Mucosa of rectum (tissue), 2 donors: Measurements from ENCODE around the gene CIAO3.

Source experiments
- H3K27ac ChIP-seq, 2 donors: one replicate each; pipeline ENCODE4 v1.7.0; 2013; ENCODE audit warnings: inconsistent platforms in 2 of 2, low read depth in 2 of 2, low read length in 2 of 2
- H3K27me3 ChIP-seq, 2 donors: one replicate each; pipeline ENCODE4 v1.7.0; 2013; ENCODE audit warnings: low read length in 2 of 2; ENCODE audit not compliant: control insufficient read depth in 2 of 2, insufficient read depth in 2 of 2
- H3K36me3 ChIP-seq, 2 donors: one replicate each; pipeline ENCODE4 v1.7.0; 2013; ENCODE audit warnings: low read length in 2 of 2; ENCODE audit not compliant: control insufficient read depth in 2 of 2, insufficient read depth in 2 of 2
- H3K4me1 ChIP-seq, 2 donors: one replicate each; pipeline ENCODE4 v1.7.0; 2013; ENCODE audit warnings: low read length in 2 of 2, mild to moderate bottlenecking in 1 of 2; ENCODE audit not compliant: control insufficient read depth in 2 of 2, insufficient read depth in 2 of 2
- H3K4me3 ChIP-seq, 2 donors: one replicate each; pipeline ENCODE4 v1.7.0; 2013; ENCODE audit warnings: low read length in 2 of 2
- H3K9ac ChIP-seq, 2 donors: one replicate each; pipeline ENCODE4 v1.7.0; 2013; ENCODE audit warnings: low read length in 2 of 2, low read depth in 1 of 2, mild to moderate bottlenecking in 1 of 2
- H3K9me3 ChIP-seq, 2 donors: one replicate each; pipeline ENCODE4 v1.7.0; 2013; ENCODE audit warnings: low read length in 2 of 2; ENCODE audit not compliant: control insufficient read depth in 2 of 2
- donor health status: healthy.
- donor health status: Normal muscosa, but diverticular disease.

Gene CIAO3

DNA sequence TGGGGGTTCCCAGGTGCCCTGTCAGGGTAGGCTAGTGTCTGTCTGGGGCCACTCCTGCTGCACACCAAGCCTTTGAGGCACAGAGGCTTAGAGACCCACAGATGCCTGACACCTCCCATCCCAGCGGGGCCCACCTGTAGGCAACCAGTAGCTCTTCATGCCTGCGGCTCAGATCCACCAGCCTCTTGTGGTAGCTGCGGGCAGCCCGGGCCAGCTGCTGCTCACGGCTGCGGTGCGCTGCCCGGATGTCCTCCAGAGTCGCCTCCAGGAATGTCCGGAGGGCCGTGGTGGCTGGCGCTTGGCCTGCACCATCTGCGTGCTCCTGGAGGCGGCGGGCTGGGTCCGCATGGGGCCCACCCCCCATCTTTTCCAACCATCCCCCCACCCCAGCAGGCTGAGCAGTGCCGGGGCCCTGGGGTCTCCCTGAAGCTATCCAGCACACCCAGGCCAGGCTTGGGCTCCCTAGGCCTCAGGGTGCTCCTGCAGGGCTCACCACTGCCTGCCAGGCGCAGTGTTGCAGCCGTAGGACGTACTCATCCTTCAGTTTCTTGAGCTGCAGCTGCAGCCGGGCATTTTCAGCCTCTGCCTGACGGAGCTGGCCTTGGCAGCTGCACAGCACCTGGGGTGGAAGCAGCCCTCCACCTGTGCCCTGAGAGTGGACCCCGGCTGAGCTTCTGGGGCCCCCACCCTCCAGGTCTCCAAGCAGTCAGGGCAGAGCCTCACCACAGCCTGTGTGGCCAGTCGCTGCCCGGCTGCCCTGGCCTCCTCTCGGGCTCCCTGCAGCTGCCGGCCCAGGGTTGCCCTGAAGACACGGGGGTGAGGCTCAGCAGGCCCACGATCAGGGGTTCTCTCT is 16.4 kb downstream of the CIAO3 start:
- Histone ChIP-seq H3K4me3 (no peak overlapping the region), H3K9me3 (no peaks in the 10 kb centered on the region), H3K36me3 (no peaks in the 10 kb centered on the region), H3K27ac (no peak overlapping the region), H3K4me1 (peaks cover 30 to 39% of the 10 kb centered on the region in 2 donors), H3K27me3 (peaks cover 9 to 22% of the 10 kb centered on the region in 2 donors), H3K9ac (no peak overlapping the region)

GRCh38 chr16:723695-724094 is 17.1 kb downstream of the CIAO3 start:
- Histone ChIP-seq H3K27ac (no peak overlapping the region), H3K36me3 (no peaks in the 10 kb centered on the region), H3K27me3 (peaks cover 9 to 22% of the 10 kb centered on the region in 2 donors), H3K4me1 (peaks cover 37 to 46% of the 10 kb centered on the region in 2 donors), H3K9me3 (no peaks in the 10 kb centered on the region), H3K4me3 (no peak overlapping the region), H3K9ac (no peak overlapping the region)

GRCh38 chr16:722835-723633 is 17.8 kb downstream of the CIAO3 start:
- peaks cover 9 to 22% of the 10 kb centered on the region in 2 donors for H3K27me3 ChIP-seq
- H3K27ac ChIP-seq: no peak overlapping the region
- no peak overlapping the region for H3K4me3 ChIP-seq
- no peak overlapping the region for H3K9ac ChIP-seq
- H3K4me1 ChIP-seq: peaks cover 38 to 49% of the 10 kb centered on the region in 2 donors
- no peaks in the 10 kb centered on the region for H3K9me3 ChIP-seq
- no peaks in the 10 kb centered on the region for H3K36me3 ChIP-seq

DNA sequence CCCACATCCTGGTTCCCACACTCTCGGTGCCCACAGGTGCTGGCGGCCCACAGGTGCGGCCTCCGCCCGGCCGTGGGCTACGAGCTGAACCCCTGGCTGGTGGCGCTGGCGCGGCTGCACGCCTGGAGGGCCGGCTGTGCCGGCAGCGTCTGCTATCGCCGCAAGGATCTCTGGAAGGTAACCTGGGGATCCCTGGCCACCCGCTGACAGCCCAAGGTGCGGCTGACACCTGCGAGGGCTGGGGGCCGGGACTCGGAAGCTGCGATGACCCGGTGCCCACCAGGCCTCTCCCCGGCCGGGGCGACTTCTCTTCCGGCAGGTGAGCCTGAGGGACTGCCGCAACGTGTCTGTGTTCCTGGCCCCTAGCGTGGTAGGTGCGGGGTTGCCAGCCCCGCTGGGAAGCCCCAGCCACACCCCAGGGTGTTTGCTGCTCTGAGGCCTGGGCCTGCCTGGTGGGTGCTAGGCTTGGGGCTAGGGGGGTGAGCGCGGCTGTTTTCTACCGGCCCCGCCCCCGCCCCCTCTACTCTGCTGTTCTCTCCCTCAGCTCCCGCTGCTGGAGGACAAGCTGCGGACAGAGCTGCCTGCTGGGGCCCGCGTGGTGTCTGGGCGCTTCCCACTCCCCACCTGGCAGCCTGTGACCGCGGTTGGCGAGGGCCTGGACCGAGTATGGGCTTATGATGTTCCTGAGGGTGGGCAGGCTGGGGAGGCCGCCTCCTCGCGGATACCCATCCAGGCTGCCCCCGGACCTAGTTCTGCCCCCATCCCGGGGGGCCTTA is 18.8 kb downstream of the CIAO3 start:
- Histone ChIP-seq H3K9ac (no peak overlapping the region), H3K4me1 (peaks cover 32 to 44% of the 10 kb centered on the region in 2 donors), H3K27me3 (peaks cover 9 to 16% of the 10 kb centered on the region in 2 donors), H3K4me3 (peak overlapping the region; percentile 50 to 80), H3K36me3 (no peaks in the 10 kb centered on the region), H3K9me3 (no peaks in the 10 kb centered on the region), H3K27ac (peak overlapping the region; percentile 87 to 90)

DNA sequence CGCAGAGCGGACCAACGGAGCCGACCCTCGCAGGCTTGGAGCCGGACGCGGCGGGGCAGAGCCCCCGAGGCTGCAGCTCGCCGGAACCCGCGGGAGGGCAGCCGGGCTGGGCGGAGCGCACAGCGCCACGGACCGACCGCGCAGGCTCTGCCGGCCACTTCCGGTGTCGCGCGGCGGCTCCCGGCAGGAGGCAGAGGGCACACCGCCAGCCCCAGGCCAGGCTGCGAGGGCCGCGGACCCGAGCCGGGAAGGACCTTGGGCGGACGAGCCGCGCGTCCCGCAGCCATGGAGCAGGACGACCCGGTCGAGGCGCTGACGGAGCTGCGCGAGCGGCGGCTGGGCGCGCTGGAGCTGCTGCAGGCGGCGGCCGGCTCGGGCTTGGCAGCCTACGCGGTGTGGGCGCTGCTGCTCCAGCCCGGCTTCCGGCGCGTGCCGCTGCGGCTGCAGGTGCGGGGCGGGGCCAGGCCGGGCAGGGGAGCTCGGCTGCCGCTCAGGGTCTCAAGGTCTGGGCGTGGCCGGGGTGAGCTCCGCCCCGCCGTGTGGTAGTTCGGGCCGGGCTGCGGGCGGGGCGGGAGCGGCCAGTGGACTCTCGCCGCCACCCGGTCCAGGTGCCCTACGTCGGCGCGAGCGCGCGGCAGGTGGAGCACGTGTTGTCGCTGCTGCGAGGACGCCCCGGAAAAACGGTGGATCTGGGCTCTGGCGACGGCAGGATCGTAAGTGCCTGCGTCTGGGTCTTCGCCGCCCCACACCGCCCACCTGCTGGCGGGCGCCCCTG is 19.6 kb downstream of the CIAO3 start, which contains the start of gene ANTKMT:
TSS of gene ANTKMT (plus strand) at position 157 of the 775 bp plus-strand sequence. CDS start at position 286, 129 bp downstream.
- Histone ChIP-seq H3K4me1 (peaks cover 35 to 41% of the 10 kb centered on the region in 2 donors), H3K36me3 (no peaks in the 10 kb centered on the region), H3K9ac (peak within 1 kb of the TSS; percentile 66 to 80), H3K27ac (peak within 1 kb of the TSS; percentile 87 to 90), H3K9me3 (no peaks in the 10 kb centered on the region), H3K4me3 (peak within 1 kb of the TSS; percentile 77 to 80), H3K27me3 (peaks cover 10 to 15% of the 10 kb centered on the region in 2 donors)

DNA sequence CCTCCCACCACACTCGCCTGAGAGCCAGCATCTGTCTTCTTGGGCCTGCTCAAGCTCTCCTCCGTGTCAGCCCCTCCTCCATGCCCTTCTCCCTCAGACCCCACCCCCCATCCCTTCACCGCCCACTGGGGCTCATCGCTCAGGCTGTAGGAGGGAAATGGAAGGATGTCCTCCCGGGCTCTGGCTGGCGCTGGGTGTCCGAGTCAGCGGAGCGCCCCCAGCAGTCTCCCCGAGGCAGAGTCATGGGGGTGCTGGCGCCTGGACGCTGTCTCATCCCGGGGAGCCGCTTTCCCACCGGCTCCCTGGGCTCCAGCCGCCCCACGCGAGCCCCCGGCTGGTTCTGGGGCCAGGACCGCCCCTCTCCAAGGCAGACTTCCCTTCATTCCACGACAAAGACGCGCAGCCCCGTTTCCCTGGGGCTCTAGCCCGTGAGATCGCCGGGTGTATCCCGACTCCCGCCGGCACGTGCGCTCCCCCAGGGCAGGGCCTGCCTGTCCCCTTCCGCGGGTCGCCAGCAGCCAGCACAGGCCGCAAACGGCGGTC is 20.3 kb downstream of the CIAO3 start:
- H3K9ac ChIP-seq: peak overlapping the region; percentile 66 to 80
- H3K4me1 ChIP-seq: peaks cover 40 to 42% of the 10 kb centered on the region in 2 donors
- H3K9me3 ChIP-seq: no peaks in the 10 kb centered on the region
- no peaks in the 10 kb centered on the region for H3K36me3 ChIP-seq
- H3K27me3 ChIP-seq: peaks cover 10 to 11% of the 10 kb centered on the region in 2 donors
- H3K4me3 ChIP-seq: peak overlapping the region; percentile 77 to 80
- peak overlapping the region; percentile 87 to 90 for H3K27ac ChIP-seq

DNA sequence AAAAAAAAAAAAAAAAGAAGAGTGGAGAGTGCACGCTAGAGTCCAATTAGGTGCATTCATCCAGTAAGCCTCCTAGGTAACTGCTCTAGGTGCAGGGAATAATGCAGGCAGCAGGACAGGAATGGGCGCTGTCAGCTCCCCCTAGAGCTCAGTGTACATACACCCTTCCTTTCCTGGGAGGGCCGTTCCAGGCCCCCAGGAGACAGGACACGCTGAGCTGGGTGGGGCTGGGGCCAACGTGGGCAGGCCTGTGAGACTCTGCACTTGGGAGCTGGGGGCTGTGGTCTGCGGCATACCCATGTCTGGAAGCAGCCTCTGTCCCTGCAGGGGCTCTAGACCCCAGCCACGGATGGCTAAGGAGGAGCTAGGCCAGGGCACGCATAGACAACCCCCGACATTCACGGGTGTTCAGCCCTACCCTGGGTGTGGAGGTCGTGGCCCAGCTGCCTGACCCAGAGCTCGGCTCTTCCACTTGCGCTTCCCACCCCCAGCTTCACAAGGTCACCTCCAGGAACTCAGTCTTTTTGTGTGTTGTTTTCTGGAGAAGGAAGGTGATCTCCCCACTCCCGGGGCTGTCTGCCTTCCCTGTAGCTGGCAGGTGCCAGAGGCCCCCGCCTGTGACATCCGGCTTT is 20.9 kb downstream of the CIAO3 start:
- Histone ChIP-seq H3K9me3 (no peaks in the 10 kb centered on the region), H3K4me1 (peaks cover 40 to 45% of the 10 kb centered on the region in 2 donors), H3K4me3 (peak overlapping the region; percentile 77 to 80), H3K36me3 (no peaks in the 10 kb centered on the region), H3K27ac (peak overlapping the region; percentile 87 to 90), H3K9ac (peak overlapping the region; percentile 66 to 80), H3K27me3 (peaks cover 7 to 8% of the 10 kb centered on the region in 2 donors)

DNA sequence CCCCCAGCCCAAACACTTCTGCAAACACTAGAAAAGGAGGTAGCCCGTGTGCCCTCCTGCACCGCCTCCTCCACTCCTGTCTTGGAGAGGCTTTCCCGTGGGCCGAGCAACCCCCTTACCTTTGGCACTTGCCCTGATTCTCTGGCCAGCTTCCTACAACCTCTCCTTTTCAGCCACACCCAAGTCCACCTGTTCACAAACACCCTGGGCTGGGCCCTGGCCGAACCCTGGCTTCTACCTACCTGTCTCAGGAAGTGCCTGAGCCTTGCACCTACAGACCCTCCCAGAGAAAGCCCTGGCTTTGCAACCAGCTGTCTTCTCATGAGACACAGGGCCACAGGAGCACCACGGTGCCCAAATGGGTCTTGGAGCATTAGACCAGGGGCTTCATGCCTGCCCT is 21.9 kb downstream of the CIAO3 start:
- Histone ChIP-seq H3K27me3 (peaks cover 8 to 9% of the 10 kb centered on the region in 2 donors), H3K36me3 (no peaks in the 10 kb centered on the region), H3K9me3 (no peaks in the 10 kb centered on the region), H3K9ac (peak overlapping the region; percentile 10 to 52), H3K4me3 (peak overlapping the region; percentile 31 to 41), H3K27ac (peak overlapping the region; percentile 53 to 67), H3K4me1 (peaks cover 44 to 47% of the 10 kb centered on the region in 2 donors)
